Hepatocyte (in vitro differentiated cells): ENCODE results near the gene UTP4. TPM values are rescaled to one million over a fixed set of nuclear protein-coding genes. Genes with fewer than 3 reads are reported as not detected.

Experiments used
- DNase-seq: peaks from one replicate; pipeline ENCODE4 v3.0.0-alpha.2; 2016; ENCODE audit warnings: low spot score
- H2AFZ ChIP-seq: fragments of 200-600 bp; sonication (generic); 2 replicates; pipeline ENCODE4 v1.6.0; 2016; ENCODE audit warnings: antibody characterized with exemption, mild to moderate bottlenecking
- H3K27ac ChIP-seq: fragments of 200-600 bp; sonication (generic); 2 replicates; pipeline ENCODE4 v1.5.1; 2016; ENCODE audit warnings: mild to moderate bottlenecking
- H3K27me3 ChIP-seq: fragments of 200-600 bp; sonication (generic); 2 replicates; pipeline ENCODE4 v1.6.1; 2016
- H3K36me3 ChIP-seq: fragments of 200-600 bp; sonication (generic); replicated peaks from 2 replicates; pipeline ENCODE4 v1.5.1; 2016; ENCODE audit warnings: low read depth; ENCODE audit not compliant: insufficient read depth
- H3K4me1 ChIP-seq: fragments of 200-600 bp; sonication (generic); 2 replicates; pipeline ENCODE4 v1.5.1; 2016; ENCODE audit warnings: mild to moderate bottlenecking, moderate library complexity; ENCODE audit not compliant: insufficient read depth
- H3K4me2 ChIP-seq: fragments of 200-600 bp; sonication (generic); 2 replicates; pipeline ENCODE4 v1.6.0; 2016
- H3K4me3 ChIP-seq: fragments of 200-600 bp; sonication (generic); 2 replicates; pipeline ENCODE4 v1.5.1; 2016; ENCODE audit warnings: mild to moderate bottlenecking
- H3K79me2 ChIP-seq: fragments of 200-600 bp; sonication (generic); 2 replicates; pipeline ENCODE4 v1.6.0; 2017; ENCODE audit warnings: mild to moderate bottlenecking
- H3K9me2 ChIP-seq: fragments of 200-600 bp; sonication (generic); replicated peaks from 2 replicates; pipeline ENCODE4 v1.6.0; 2017; ENCODE audit warnings: mild to moderate bottlenecking; ENCODE audit not compliant: insufficient read depth
- H3K9me3 ChIP-seq: fragments of 200-600 bp; sonication (generic); 2 replicates; pipeline ENCODE4 v1.5.1; 2016; ENCODE audit warnings: low read depth, mild to moderate bottlenecking
- H4K20me1 ChIP-seq: fragments of 200-600 bp; sonication (generic); 2 replicates; pipeline ENCODE4 v1.6.0; 2016; ENCODE audit warnings: mild to moderate bottlenecking; ENCODE audit not compliant: insufficient read depth, poor library complexity, severe bottlenecking
- EZH2 ChIP-seq: fragments of 200-600 bp; sonication (generic); IDR thresholded peaks from 2 replicates; pipeline ENCODE4 v1.6.1; 2016; ENCODE audit warnings: antibody characterized with exemption, mild to moderate bottlenecking, borderline replicate concordance
- EZH2phosphoT487 ChIP-seq: fragments of 200-600 bp; sonication (generic); IDR thresholded peaks from one replicate; pipeline ENCODE4 v1.6.1; 2018; ENCODE audit warnings: antibody characterized with exemption, mild to moderate bottlenecking, low read depth, moderate library complexity; ENCODE audit not compliant: unreplicated experiment, severe bottlenecking
- WGBS: methylation state at CpG from one replicate; pipeline ENCODE4 v1.1.6; 2016; ENCODE audit warnings: low lambda C conversion rate; ENCODE audit errors: missing lambda C conversion rate; 5-methylcytosine and 5-hydroxymethylcytosine counted together
- polyA plus RNA-seq: library from polyadenylated mRNA; unstranded; fragments of >200 nt; fragmentation: Nextera tagmentation; extraction: Ambion mirVana; gene quantifications from 2 replicates; pipeline ENCODE4 v1.2.1, GENCODE V29; 2016
- total RNA-seq: library from RNA; depleted of rRNA; stranded (reverse); fragments of >200 nt; gene quantifications from 2 replicates; pipeline ENCODE4 v1.2.3, GENCODE V29; 2014
- TF ChIP-seq, protein P1 (sequence below): fragments of 200-600 bp; sonication (generic); IDR thresholded peaks from 2 replicates; pipeline ENCODE4 v1.5.1; 2016; ENCODE audit warnings: antibody characterized with exemption, mild to moderate bottlenecking; ENCODE audit not compliant: poor library complexity

UTP4 gene
- total and polyA plus RNA-seq, 2 experiments from 2014 or later = 12.7 to 41.4 TPM

DNA sequence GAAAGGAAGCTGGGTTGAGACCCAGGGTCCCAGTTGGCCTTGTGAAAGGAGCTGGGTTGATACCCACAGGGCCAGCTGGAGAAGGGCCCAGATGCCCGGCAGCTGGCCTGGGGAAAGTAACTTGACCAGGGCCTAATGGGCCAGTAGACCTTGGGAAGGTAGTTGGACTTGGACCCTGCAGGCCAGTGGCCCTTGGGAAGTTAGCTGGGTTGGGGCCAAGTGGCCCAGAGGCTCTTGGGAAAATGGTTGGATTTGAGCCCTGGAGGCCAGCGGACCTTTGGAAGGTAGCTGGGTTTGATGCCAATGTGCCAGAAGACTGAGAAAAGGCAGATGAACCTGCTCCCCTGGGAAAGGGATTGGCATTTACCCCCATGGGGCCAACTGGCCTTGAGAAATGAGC, 13.5 kb upstream of the UTP4 start:
- Histone ChIP-seq H3K27ac (no peak overlapping the region), H3K79me2 (peaks cover 11% of the 10 kb centered on the region), H3K4me2 (no peak overlapping the region), H3K4me1 (no peaks in the 10 kb centered on the region), H3K27me3 (no peaks in the 10 kb centered on the region), H3K9me2 (no peaks in the 10 kb centered on the region), H3K36me3 (no peaks in the 10 kb centered on the region), H3K9me3 (no peaks in the 10 kb centered on the region), H2AFZ (no peak overlapping the region), H4K20me1 (peaks cover 9% of the 10 kb centered on the region), H3K4me3 (no peak overlapping the region)
- WGBS = 92% methylated on average over 2 of the region's 2 CpGs
- no peak for TF ChIP-seq EZH2
- no peak for TF ChIP-seq EZH2phosphoT487
- TF ChIP-seq, protein P1, sequence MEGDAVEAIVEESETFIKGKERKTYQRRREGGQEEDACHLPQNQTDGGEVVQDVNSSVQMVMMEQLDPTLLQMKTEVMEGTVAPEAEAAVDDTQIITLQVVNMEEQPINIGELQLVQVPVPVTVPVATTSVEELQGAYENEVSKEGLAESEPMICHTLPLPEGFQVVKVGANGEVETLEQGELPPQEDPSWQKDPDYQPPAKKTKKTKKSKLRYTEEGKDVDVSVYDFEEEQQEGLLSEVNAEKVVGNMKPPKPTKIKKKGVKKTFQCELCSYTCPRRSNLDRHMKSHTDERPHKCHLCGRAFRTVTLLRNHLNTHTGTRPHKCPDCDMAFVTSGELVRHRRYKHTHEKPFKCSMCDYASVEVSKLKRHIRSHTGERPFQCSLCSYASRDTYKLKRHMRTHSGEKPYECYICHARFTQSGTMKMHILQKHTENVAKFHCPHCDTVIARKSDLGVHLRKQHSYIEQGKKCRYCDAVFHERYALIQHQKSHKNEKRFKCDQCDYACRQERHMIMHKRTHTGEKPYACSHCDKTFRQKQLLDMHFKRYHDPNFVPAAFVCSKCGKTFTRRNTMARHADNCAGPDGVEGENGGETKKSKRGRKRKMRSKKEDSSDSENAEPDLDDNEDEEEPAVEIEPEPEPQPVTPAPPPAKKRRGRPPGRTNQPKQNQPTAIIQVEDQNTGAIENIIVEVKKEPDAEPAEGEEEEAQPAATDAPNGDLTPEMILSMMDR = no peak
- no peak for DNase-seq

DNA sequence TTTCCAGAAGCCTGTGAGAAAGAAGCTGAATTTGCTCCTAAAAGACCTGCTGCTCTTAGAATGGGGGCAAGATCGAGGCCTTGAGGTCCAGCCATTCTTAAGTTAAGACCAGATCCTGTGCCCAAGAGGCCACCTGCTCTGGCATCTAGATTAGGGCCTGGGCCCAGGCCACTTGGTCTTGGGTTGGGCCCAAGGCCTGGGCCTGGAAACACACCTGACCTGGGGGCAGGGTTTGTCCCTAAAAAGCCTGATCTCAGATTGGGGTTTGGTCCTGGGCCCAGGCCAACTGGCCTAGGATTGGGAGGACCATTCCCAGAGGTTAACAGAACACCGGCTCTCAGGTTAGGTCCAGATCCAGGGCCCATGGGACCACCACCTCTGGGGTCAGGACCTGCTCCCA, 12.9 kb upstream of the UTP4 start:
- DNase-seq = no peak
- H4K20me1 ChIP-seq = peaks cover 9% of the 10 kb centered on the region
- H3K27me3 ChIP-seq = no peaks in the 10 kb centered on the region
- no peak overlapping the region for H2AFZ ChIP-seq
- no peaks in the 10 kb centered on the region for H3K9me3 ChIP-seq
- no peaks in the 10 kb centered on the region for H3K9me2 ChIP-seq
- no peaks in the 10 kb centered on the region for H3K36me3 ChIP-seq
- H3K27ac ChIP-seq = no peak overlapping the region
- no peak overlapping the region for H3K4me3 ChIP-seq
- H3K4me1 ChIP-seq = no peaks in the 10 kb centered on the region
- TF ChIP-seq EZH2 (no peak), EZH2phosphoT487 (no peak)
- TF ChIP-seq, protein P1 = no peak
- no peak overlapping the region for H3K4me2 ChIP-seq
- peaks cover 13% of the 10 kb centered on the region for H3K79me2 ChIP-seq
- 96% methylated on average over 2 of the region's 2 CpGs for WGBS

DNA sequence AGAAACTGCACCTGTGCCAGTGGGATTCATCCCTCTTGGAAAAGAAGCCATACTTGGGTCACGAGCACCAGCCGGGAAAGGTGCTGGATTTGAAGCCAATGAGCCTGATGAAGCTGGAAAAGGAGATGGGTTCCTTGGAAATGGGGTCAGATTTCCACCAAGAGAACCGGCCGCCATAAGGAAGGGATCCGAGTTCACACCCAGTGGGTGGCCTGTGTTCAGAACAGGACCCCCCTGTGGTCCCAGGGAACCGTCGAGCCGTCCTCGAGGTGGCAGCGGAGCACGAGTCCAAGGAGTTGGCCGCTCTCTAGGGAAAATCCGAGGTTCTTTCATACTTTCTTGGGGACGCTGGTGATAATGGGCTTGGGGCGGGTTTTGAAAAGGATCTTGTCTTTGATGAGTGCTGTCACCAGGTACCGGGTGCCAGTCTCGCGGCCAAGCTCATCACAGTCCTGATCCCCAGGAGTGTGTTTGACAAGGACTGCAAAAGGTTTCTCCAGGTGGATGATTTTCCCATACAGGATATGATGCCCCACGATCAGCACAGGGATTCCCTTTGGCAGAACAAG, 12.3 kb upstream of the UTP4 start:
- H4K20me1 ChIP-seq = peaks cover 12% of the 10 kb centered on the region
- no peak overlapping the region for H3K4me2 ChIP-seq
- H3K9me2 ChIP-seq = no peaks in the 10 kb centered on the region
- no peaks in the 10 kb centered on the region for H3K36me3 ChIP-seq
- H3K4me1 ChIP-seq = no peaks in the 10 kb centered on the region
- no peak overlapping the region for H2AFZ ChIP-seq
- DNase-seq = no peak
- H3K9me3 ChIP-seq = no peaks in the 10 kb centered on the region
- peaks cover 16% of the 10 kb centered on the region for H3K79me2 ChIP-seq
- no peaks in the 10 kb centered on the region for H3K27me3 ChIP-seq
- no peak overlapping the region for H3K4me3 ChIP-seq
- 98% methylated on average over 19 of the region's 19 CpGs for WGBS
- no peak overlapping the region for H3K27ac ChIP-seq
- TF ChIP-seq, protein P1 = no peak
- TF ChIP-seq EZH2phosphoT487 (no peak), EZH2 (no peak)
